ENCODE data around the gene EEF1A2. TPM values are rescaled to one million over a fixed set of nuclear protein-coding genes. Genes with fewer than 3 reads are reported as not detected.

EEF1A2 gene
- total and polyA plus RNA-seq, 10 donors, result 0.39 to 1.4 (median 0.54) TPM

DNA sequence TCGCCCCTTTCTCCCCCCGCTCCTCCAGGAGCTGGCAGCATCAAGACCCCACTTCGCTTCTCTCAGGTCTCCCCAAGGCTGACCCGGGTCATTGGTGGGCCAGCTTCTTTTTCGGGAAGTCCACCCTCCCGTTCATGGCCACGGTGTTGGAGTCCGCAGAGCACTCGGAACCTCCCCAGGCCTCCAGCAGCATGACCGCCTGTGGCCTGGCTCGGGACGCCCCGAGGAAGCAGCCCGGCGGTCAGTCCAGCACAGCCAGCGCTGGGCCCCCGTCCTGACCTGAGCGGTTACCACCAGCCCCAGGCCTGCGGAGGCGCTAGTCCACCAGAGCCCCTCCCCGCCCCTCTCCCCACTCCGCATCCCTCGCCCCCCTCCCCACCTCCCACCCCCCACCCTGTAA lies 22.7 kb upstream of the EEF1A2 start:
- 45 to 73% (median 65%) methylated on average over 14 to 23 of the region's 23 CpGs for WGBS, 5 donors
- peak; percentile 82 for DNase-seq
- Histone ChIP-seq H3K9me3 (peaks cover 0 to 12% (median 8%) of the 10 kb centered on the region in 8 donors), H3K4me3 (peak overlapping the region; percentile 78 to 97 (median 88)), H3K27ac (peak overlapping the region in 3 of 8 donors; percentile 92 to 96 (median 94)), H3K4me1 (peaks cover 14 to 54% (median 33%) of the 10 kb centered on the region in 6 donors), H3K36me3 (peaks cover 0 to 25% (median 8%) of the 10 kb centered on the region in 6 donors), H3K27me3 (replicated peaks in 1 of 7) (peaks cover 0 to 23% (median 0%) of the 10 kb centered on the region in 7 donors)
- intact Hi-C loops (cut with DNase I; ENCODE audit: low total_unique reads), result no loop called here
- TF ChIP-seq POLR2AphosphoS5 (IDR thresholded peaks at IDR 0.05) (no peak), POLR2A (IDR thresholded peaks at IDR 0.05) (no peak)
- TF ChIP-seq, protein P1, sequence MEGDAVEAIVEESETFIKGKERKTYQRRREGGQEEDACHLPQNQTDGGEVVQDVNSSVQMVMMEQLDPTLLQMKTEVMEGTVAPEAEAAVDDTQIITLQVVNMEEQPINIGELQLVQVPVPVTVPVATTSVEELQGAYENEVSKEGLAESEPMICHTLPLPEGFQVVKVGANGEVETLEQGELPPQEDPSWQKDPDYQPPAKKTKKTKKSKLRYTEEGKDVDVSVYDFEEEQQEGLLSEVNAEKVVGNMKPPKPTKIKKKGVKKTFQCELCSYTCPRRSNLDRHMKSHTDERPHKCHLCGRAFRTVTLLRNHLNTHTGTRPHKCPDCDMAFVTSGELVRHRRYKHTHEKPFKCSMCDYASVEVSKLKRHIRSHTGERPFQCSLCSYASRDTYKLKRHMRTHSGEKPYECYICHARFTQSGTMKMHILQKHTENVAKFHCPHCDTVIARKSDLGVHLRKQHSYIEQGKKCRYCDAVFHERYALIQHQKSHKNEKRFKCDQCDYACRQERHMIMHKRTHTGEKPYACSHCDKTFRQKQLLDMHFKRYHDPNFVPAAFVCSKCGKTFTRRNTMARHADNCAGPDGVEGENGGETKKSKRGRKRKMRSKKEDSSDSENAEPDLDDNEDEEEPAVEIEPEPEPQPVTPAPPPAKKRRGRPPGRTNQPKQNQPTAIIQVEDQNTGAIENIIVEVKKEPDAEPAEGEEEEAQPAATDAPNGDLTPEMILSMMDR (IDR thresholded peaks at IDR 0.05 in 8 of 11, conservative IDR thresholded peaks at IDR 0.05 in 3 of 11), result no peak

- peak overlapping the region; percentile 78 to 97 (median 88) for H3K4me3 ChIP-seq
- peak overlapping the region; percentile 81 to 96 (median 94) for H3K27ac ChIP-seq
- intact Hi-C loops (cut with DNase I; ENCODE audit: low total_unique reads), result no loop called here
- H3K9me3 ChIP-seq, result peaks cover 0 to 12% (median 8%) of the 10 kb centered on the region in 8 donors
- peak; percentile 94 for DNase-seq
- 0 to 9% (median 3%) methylated on average over 9 to 68 of the region's 68 CpGs for WGBS, 5 donors
- TF ChIP-seq POLR2AphosphoS5 (IDR thresholded peaks at IDR 0.05) (no peak), POLR2A (IDR thresholded peaks at IDR 0.05) (no peak)
- TF ChIP-seq, protein P1 (IDR thresholded peaks at IDR 0.05 in 8 of 11, conservative IDR thresholded peaks at IDR 0.05 in 3 of 11), result peak in 1 of 11 experiments; percentile 26
- peaks cover 0 to 25% (median 8%) of the 10 kb centered on the region in 6 donors for H3K36me3 ChIP-seq
- H3K4me1 ChIP-seq, result peaks cover 14 to 49% (median 33%) of the 10 kb centered on the region in 6 donors
- peaks cover 0 to 23% (median 0%) of the 10 kb centered on the region in 7 donors for H3K27me3 ChIP-seq (replicated peaks in 1 of 7)
Observed at GRCh38 chr20:63520934-63521601, 22.2 kb upstream of the EEF1A2 start.

GRCh38 chr20:63520504-63520933 lies 21.6 kb upstream of the EEF1A2 start, which contains the start of gene PPDPF:
Gene PPDPF (plus strand): TSS chr20:63520765. CDS start chr20:63521309, 544 bp downstream.
- DNase-seq, result peak; percentile 96
- Histone ChIP-seq H3K36me3 (peaks cover 0 to 25% (median 8%) of the 10 kb centered on the region in 6 donors), H3K4me3 (peak within 1 kb of the TSS; percentile 78 to 97 (median 88)), H3K9me3 (peaks cover 0 to 12% (median 8%) of the 10 kb centered on the region in 8 donors), H3K27me3 (replicated peaks in 1 of 7) (peaks cover 0 to 23% (median 0%) of the 10 kb centered on the region in 7 donors), H3K27ac (peak within 1 kb of the TSS; percentile 81 to 96 (median 94)), H3K4me1 (peaks cover 14 to 44% (median 33%) of the 10 kb centered on the region in 6 donors)
- 0 to 1% (median 1%) methylated on average over 23 to 64 of the region's 64 CpGs; no CpG with 5 or more reads in 1 of the 5 donors for WGBS, 5 donors
- peak; percentile 98 for TF ChIP-seq POLR2AphosphoS5 (IDR thresholded peaks at IDR 0.05)
- TF ChIP-seq, protein P1 (IDR thresholded peaks at IDR 0.05 in 8 of 11, conservative IDR thresholded peaks at IDR 0.05 in 3 of 11), result peak in 1 of 11 experiments; percentile 1
- TF ChIP-seq POLR2A (IDR thresholded peaks at IDR 0.05), result peak; percentile 25 to 78 (median 63)
- intact Hi-C loops (cut with DNase I; ENCODE audit: low total_unique reads), result no loop called here

All from spleen (tissue), 11 donors.